Pancreas (tissue), 10 donors: ENCODE measurements around the gene NKX2-8. TPM values are rescaled to one million over a fixed set of nuclear protein-coding genes. Genes with fewer than 3 reads are reported as not detected.

Experiments
- ATAC-seq, 4 donors: fragments of 200-7000 bp; cut with Tn5 transposase; one replicate each; pipeline versions ENCODE4 v1.8.0 to v1.9.1; 2020; ENCODE audit warnings: mild to moderate bottlenecking in 4 of 4, moderate library complexity in 4 of 4
- DNase-seq, 6 donors: peaks; one replicate each; pipeline ENCODE4 v3.0.0-alpha.2; 2020
- FAIRE-seq: peaks from 2 replicates; lab custom pipeline; 2012; peaks lifted over from hg19 to GRCh38; lab: Jason Lieb, UNC
- H3K27ac ChIP-seq, 4 donors: fragments of 200-600 bp; sonication (generic); 1 replicate in 3 of 4; 2 replicates in 1 of 4; pipeline versions ENCODE4 v1.5.0 to v1.8.0; 2020
- H3K27me3 ChIP-seq, 4 donors: fragments of 200-600 bp; one replicate each; pipeline ENCODE4 v1.8.0; 2021
- H3K36me3 ChIP-seq, 3 donors: fragments of 200-600 bp; sonication (generic) in 1 of 3; one replicate each; pipeline versions ENCODE4 v1.5.0 to v1.8.0; 2020 to 2021
- H3K4me1 ChIP-seq, 3 donors: fragments of 200-600 bp; one replicate each; pipeline ENCODE4 v1.8.0; 2021
- H3K4me3 ChIP-seq, 4 donors: fragments of 200-600 bp; sonication (generic) in 2 of 4; one replicate each; pipeline versions ENCODE4 v1.5.0 to v1.8.0; 2020 to 2021
- H3K9me3 ChIP-seq, 4 donors: fragments of 200-600 bp; one replicate each; pipeline ENCODE4 v1.8.0; 2021
- CTCF ChIP-seq, 4 donors: fragments of 200-600 bp; sonication (generic) in 3 of 4; IDR thresholded peaks; one replicate each; pipeline versions ENCODE4 v1.5.0 to v1.8.0; 2021; ENCODE audit warnings: antibody characterized with exemption in 4 of 4
- WGBS, 2 donors: extraction: QIAGEN DNeasy Blood & Tissue Kit; methylation state at CpG; one replicate each; pipeline ENCODE4 v1.1.7; 2013; 5-methylcytosine and 5-hydroxymethylcytosine counted together
- intact Hi-C, 3 donors: fragments of 100-400 bp; cut with DNase I; formaldehyde crosslinking; loops; one replicate each; pipeline versions ENCODE4 v1.11.1 to v1.14.2; 2022
- polyA plus RNA-seq, 2 donors: library from polyadenylated mRNA; stranded (reverse); fragments of 200-250 nt; gene quantifications; one replicate each; pipeline ENCODE4 v1.2.3, GENCODE V29; 2013
- total RNA-seq, 6 donors: library from RNA; stranded (reverse); fragmentation: NEBNext Ultra II Directional in 4 of 6; extraction: Animal tissue kit (Norgen Biotek cat#: 25700) in 4 of 6; gene quantifications; one replicate each; pipeline versions ENCODE4 v1.2.1 to v1.2.4, GENCODE V29; 2021 to 2023
- donor health status: healthy with polysubstance abuse.
- donor health status: DM: no; HTN: no; CAD: no; lungs with moderate emphysema.
- donor health status: DM: no; HTN: no; CAD: no.
- donor health status: control.
- donor health status: control.
- donor health status: Bipolar disorder and iron deficiency.
- donor health status: DM: yes; HTN: yes; CAD: no.
- donor health status: DM: no; HTN: no; CAD: no.
- donor health status: DM: no; HTN: no; CAD: no.
- donor health status: DM: yes; HTN: yes; CAD: no.

Gene NKX2-8
- total and polyA plus RNA-seq, 8 donors, result 0.31 TPM; not detected in 7

- DNase-seq (peak in 3 of 6 donors; percentile 31 to 61 (median 37)), FAIRE-seq (peak; percentile 53), ATAC-seq (peak; percentile 76 to 98 (median 93))
- WGBS, 2 donors, result 1% methylated on average over 4 of the region's 4 CpGs
- Histone ChIP-seq H3K4me3 (no peak overlapping the region), H3K9me3 (no peaks in the 10 kb centered on the region), H3K27ac (no peak overlapping the region), H3K4me1 (no peaks in the 10 kb centered on the region), H3K36me3 (no peaks in the 10 kb centered on the region), H3K27me3 (no peaks in the 10 kb centered on the region)
- intact Hi-C loops, result loop anchor here in 1 of 3 donors (10.0 kb wide), 1 partner anchor 50 kb away; no protein-coding TSS in a partner anchor
- TF ChIP-seq CTCF (IDR thresholded peaks at IDR 0.05), result peak; percentile 57 to 77 (median 70)
These were observed 22.5 kb upstream of the NKX2-8 start for GRCh38 chr14:36604757-36605505.

GRCh38 chr14:36600431-36600830, 18.0 kb upstream of the NKX2-8 start:
- no peak for DNase-seq
- no peaks in the 10 kb centered on the region for H3K36me3 ChIP-seq
- H3K27ac ChIP-seq, result no peak overlapping the region
- no peak for FAIRE-seq
- H3K27me3 ChIP-seq, result peaks cover 0 to 6% (median 2%) of the 10 kb centered on the region in 4 donors
- 27 to 37% methylated on average over 3 of the region's 3 CpGs for WGBS, 2 donors
- H3K4me3 ChIP-seq, result no peak overlapping the region
- no peaks in the 10 kb centered on the region for H3K4me1 ChIP-seq
- intact Hi-C loops, result loop anchor here in 1 of 3 donors (10.0 kb wide), 1 partner anchor 46 kb away; no protein-coding TSS in a partner anchor
- H3K9me3 ChIP-seq, result no peaks in the 10 kb centered on the region
- no peak for TF ChIP-seq CTCF (IDR thresholded peaks at IDR 0.05)
- no peak for ATAC-seq

GRCh38 chr14:36591482-36591881, 9.1 kb upstream of the NKX2-8 start:
- no peak for DNase-seq
- H3K27me3 ChIP-seq, result peaks cover 0 to 32% (median 1%) of the 10 kb centered on the region in 4 donors

GRCh38 chr14:36588788-36589187, 6.4 kb upstream of the NKX2-8 start:
- TF ChIP-seq CTCF (IDR thresholded peaks at IDR 0.05), result no peak
- Histone ChIP-seq H3K9me3 (no peaks in the 10 kb centered on the region), H3K27ac (no peak overlapping the region), H3K4me3 (no peak overlapping the region), H3K36me3 (no peaks in the 10 kb centered on the region), H3K4me1 (no peaks in the 10 kb centered on the region), H3K27me3 (peaks cover 0 to 28% (median 3%) of the 10 kb centered on the region in 4 donors)
- 9% methylated on average over 7 of the region's 7 CpGs for WGBS, 2 donors
- DNase-seq, result no peak
- ATAC-seq, result no peak
- intact Hi-C loops, result no loop called here
- no peak for FAIRE-seq

More at GRCh38 chr14:36591482-36591881, 9.1 kb upstream of the NKX2-8 start:
- Histone ChIP-seq H3K36me3 (no peaks in the 10 kb centered on the region), H3K9me3 (no peaks in the 10 kb centered on the region), H3K4me1 (no peaks in the 10 kb centered on the region), H3K27ac (no peak overlapping the region), H3K4me3 (no peak overlapping the region)
- TF ChIP-seq CTCF (IDR thresholded peaks at IDR 0.05), result no peak
- ATAC-seq, result no peak
- intact Hi-C loops, result no loop called here
- no peak for FAIRE-seq

GRCh38 chr14:36588119-36588518, 5.7 kb upstream of the NKX2-8 start:
- no peaks in the 10 kb centered on the region for H3K36me3 ChIP-seq
- no peak overlapping the region for H3K27ac ChIP-seq
- DNase-seq (no peak), FAIRE-seq (no peak), ATAC-seq (no peak)
- no peaks in the 10 kb centered on the region for H3K4me1 ChIP-seq
- 13 to 15% methylated on average over 5 of the region's 5 CpGs for WGBS, 2 donors
- no peaks in the 10 kb centered on the region for H3K9me3 ChIP-seq
- H3K27me3 ChIP-seq, result peaks cover 0 to 29% (median 5%) of the 10 kb centered on the region in 4 donors
- intact Hi-C loops, result no loop called here
- no peak overlapping the region for H3K4me3 ChIP-seq
- no peak for TF ChIP-seq CTCF (IDR thresholded peaks at IDR 0.05)
